ENCODE results near the gene EFCAB6. TPM values are rescaled to one million over a fixed set of nuclear protein-coding genes. Genes with fewer than 3 reads are reported as not detected.

The EFCAB6 gene
- total RNA-seq, 6 experiments from 2014 or later, result 0.29 to 1.5 (median 0.93) TPM

- TF ChIP-seq CTCF (IDR thresholded peaks at IDR 0.05), result no peak
- no peak for TF ChIP-seq POLR2A (IDR thresholded peaks at IDR 0.05)
These were observed 67.2 kb downstream of the EFCAB6 start for GRCh38 chr22:43744700-43745410.

GRCh38 chr22:43743929-43744643 is 68.0 kb downstream of the EFCAB6 start:
- ATAC-seq (no peak), DNase-seq (no peak)
- H3K9me3 ChIP-seq, result no peaks in the 10 kb centered on the region
- TF ChIP-seq POLR2A (IDR thresholded peaks at IDR 0.05) (no peak), CTCF (IDR thresholded peaks at IDR 0.05) (no peak)
- no peaks in the 10 kb centered on the region for H3K4me1 ChIP-seq
- H3K27ac ChIP-seq, result no peak overlapping the region
- H3K4me3 ChIP-seq, result no peak overlapping the region
- H3K36me3 ChIP-seq, result no peaks in the 10 kb centered on the region
- no peaks in the 10 kb centered on the region for H3K27me3 ChIP-seq
- intact Hi-C loops (cut with DNase I), result no loop called here
- 77% methylated on average over 2 of the region's 3 CpGs for WGBS (ENCODE audit: insufficient coverage, low coverage, low lambda C conversion rate, missing lambda C conversion rate)

More at GRCh38 chr22:43744700-43745410, 67.2 kb downstream of the EFCAB6 start:
- H3K9me3 ChIP-seq, result no peaks in the 10 kb centered on the region
- WGBS (ENCODE audit: insufficient coverage, low coverage, low lambda C conversion rate, missing lambda C conversion rate), result 54% methylated on average over 7 of the region's 9 CpGs
- H3K4me1 ChIP-seq, result no peaks in the 10 kb centered on the region
- H3K4me3 ChIP-seq, result no peak overlapping the region
- no peak overlapping the region for H3K27ac ChIP-seq
- ATAC-seq (no peak), DNase-seq (no peak)
- no peaks in the 10 kb centered on the region for H3K36me3 ChIP-seq
- H3K27me3 ChIP-seq, result no peaks in the 10 kb centered on the region
- intact Hi-C loops (cut with DNase I), result no loop called here

- no peaks in the 10 kb centered on the region for H3K27me3 ChIP-seq
- no peaks in the 10 kb centered on the region for H3K36me3 ChIP-seq
- TF ChIP-seq CTCF (IDR thresholded peaks at IDR 0.05) (no peak), POLR2A (IDR thresholded peaks at IDR 0.05) (no peak)
- intact Hi-C loops (cut with DNase I), result no loop called here
- H3K27ac ChIP-seq, result no peak overlapping the region
- no peaks in the 10 kb centered on the region for H3K4me1 ChIP-seq
- DNase-seq (no peak), ATAC-seq (no peak)
- no peak overlapping the region for H3K4me3 ChIP-seq
- H3K9me3 ChIP-seq, result no peaks in the 10 kb centered on the region
- WGBS (ENCODE audit: insufficient coverage, low coverage, low lambda C conversion rate, missing lambda C conversion rate), result 29% methylated on average over 3 of the region's 4 CpGs
These were observed 69.0 kb downstream of the EFCAB6 start for GRCh38 chr22:43743131-43743530.

GRCh38 chr22:43742154-43742950 is 69.8 kb downstream of the EFCAB6 start:
- 49% methylated on average over 6 of the region's 15 CpGs for WGBS (ENCODE audit: insufficient coverage, low coverage, low lambda C conversion rate, missing lambda C conversion rate)
- intact Hi-C loops (cut with DNase I), result no loop called here
- H3K36me3 ChIP-seq, result no peaks in the 10 kb centered on the region
- peak in 1 of 4 donors; percentile 16 for ATAC-seq
- no peak overlapping the region for H3K27ac ChIP-seq
- H3K4me1 ChIP-seq, result no peaks in the 10 kb centered on the region
- TF ChIP-seq CTCF (IDR thresholded peaks at IDR 0.05), result no peak
- H3K4me3 ChIP-seq, result no peak overlapping the region
- DNase-seq, result no peak
- no peaks in the 10 kb centered on the region for H3K9me3 ChIP-seq
- no peaks in the 10 kb centered on the region for H3K27me3 ChIP-seq

Data from right lobe of liver (tissue), 6 donors.